HepG2 (cell line): ENCODE measurements around the gene CGREF1. TPM values are rescaled to one million over a fixed set of nuclear protein-coding genes. Genes with fewer than 3 reads are reported as not detected.

Experiments used
- AGO2 ChIP-seq: fragments of 200-400 bp; formaldehyde crosslinking; optimal IDR thresholded peaks from 2 replicates; pipeline ENCODE3; 2017; ENCODE audit warnings: mild to moderate bottlenecking, low read depth, low read length, moderate library complexity
- BCL3 ChIP-seq: sonication (generic); formaldehyde crosslinking; IDR thresholded peaks from 2 replicates; pipeline ENCODE4 v1.5.1; 2020; ENCODE audit warnings: mild to moderate bottlenecking, missing genetic modification reagents, moderate library complexity
- CEBPB ChIP-seq: IDR thresholded peaks from 2 replicates; pipeline ENCODE4 v1.6.1; 2011; ENCODE audit warnings: low read depth, low read length, improper control_type of control experiment, borderline replicate concordance
- CEBPG ChIP-seq: IDR thresholded peaks from 2 replicates; pipeline ENCODE4 v1.6.1; 2016
- ERF ChIP-seq: IDR thresholded peaks from 2 replicates; pipeline ENCODE4 v1.6.1; 2018; ENCODE audit warnings: missing biosample characterization, missing genetic modification reagents
- GPN1 ChIP-seq: sonication (generic); formaldehyde crosslinking; IDR thresholded peaks from 2 replicates; pipeline ENCODE4 v1.5.1; 2020; ENCODE audit warnings: missing genetic modification reagents, borderline replicate concordance
- IRX3 ChIP-seq: sonication (generic); formaldehyde crosslinking; IDR thresholded peaks from 2 replicates; pipeline ENCODE4 v1.8.1; 2023; ENCODE audit warnings: mild to moderate bottlenecking, low read depth, missing genetic modification reagents, borderline replicate concordance
- ISL2 ChIP-seq: sonication (generic); formaldehyde crosslinking; IDR thresholded peaks from 2 replicates; pipeline ENCODE4 v1.5.0; 2020; ENCODE audit warnings: missing genetic modification reagents
- MEF2D ChIP-seq: sonication (generic); formaldehyde crosslinking; IDR thresholded peaks from 2 replicates; pipeline ENCODE4 v1.5.1; 2020; ENCODE audit warnings: mild to moderate bottlenecking, missing genetic modification reagents
- MEIS1 ChIP-seq: sonication (generic); formaldehyde crosslinking; IDR thresholded peaks from 2 replicates; pipeline ENCODE4 v1.9.0; 2021; ENCODE audit warnings: mild to moderate bottlenecking, missing genetic modification reagents, moderate library complexity, borderline replicate concordance
- MTF2 ChIP-seq: sonication (generic); formaldehyde crosslinking; IDR thresholded peaks from 2 replicates; pipeline ENCODE4 v1.5.0; 2020; ENCODE audit warnings: missing genetic modification reagents, borderline replicate concordance
- SMYD3 ChIP-seq: sonication (generic); formaldehyde crosslinking; IDR thresholded peaks from 2 replicates; pipeline ENCODE4 v1.8.1; 2023; ENCODE audit warnings: mild to moderate bottlenecking, missing genetic modification reagents
- SOX13 ChIP-seq, 3 experiments: fragments of 450-650 bp in 1 of 3; sonication (generic) in 1 of 3; formaldehyde crosslinking in 1 of 3; IDR thresholded peaks in 2 of 3; conservative IDR thresholded peaks in 1 of 3; 2 replicates each; pipeline versions ENCODE4 v1.5.0 to v1.6.1; 2016 to 2020; ENCODE audit warnings: antibody characterized with exemption in 1 of 3, mild to moderate bottlenecking in 1 of 3, missing compliant biosample characterization in 1 of 3, missing genetic modification reagents in 1 of 3, moderate library complexity in 1 of 3
- TFDP2 ChIP-seq: sonication (generic); formaldehyde crosslinking; IDR thresholded peaks from 2 replicates; pipeline ENCODE4 v1.4.0; 2020; ENCODE audit warnings: missing genetic modification reagents
- YEATS4 ChIP-seq: sonication (generic); formaldehyde crosslinking; IDR thresholded peaks from 2 replicates; pipeline ENCODE4 v1.4.0; 2020; ENCODE audit warnings: missing genetic modification reagents, borderline replicate concordance
- ZKSCAN8 ChIP-seq: IDR thresholded peaks from 2 replicates; pipeline ENCODE4 v1.6.1; 2016; ENCODE audit warnings: borderline replicate concordance, missing genetic modification reagents, missing compliant biosample characterization
- ZNF274 ChIP-seq: sonication (generic); formaldehyde crosslinking; IDR thresholded peaks from 2 replicates; pipeline ENCODE4 v1.5.1; 2020; ENCODE audit warnings: mild to moderate bottlenecking, missing genetic modification reagents
- ZNF510 ChIP-seq: sonication (generic); formaldehyde crosslinking; IDR thresholded peaks from 2 replicates; pipeline ENCODE4 v1.4.0; 2020; ENCODE audit warnings: low read depth, mild to moderate bottlenecking, missing genetic modification reagents
- ZNF660 ChIP-seq: sonication (generic); formaldehyde crosslinking; IDR thresholded peaks from 2 replicates; pipeline ENCODE4 v1.5.1; 2020; ENCODE audit warnings: mild to moderate bottlenecking, low read depth, missing genetic modification reagents, borderline replicate concordance
- ZNF780A ChIP-seq: sonication (generic); formaldehyde crosslinking; IDR thresholded peaks from 2 replicates; pipeline ENCODE4 v1.8.0; 2022; ENCODE audit warnings: mild to moderate bottlenecking, missing genetic modification reagents, moderate library complexity
- polyA plus RNA-seq, 8 experiments: library from polyadenylated mRNA; depleted of rRNA in 3 of 8; stranded (reverse) in 7 of 8; unstranded in 1 of 8; fragments of >200 nt; fragmentation: Illumina TruSeq in 4 of 8; extraction: Trizol in 4 of 8; gene quantifications; 2 replicates each; pipeline versions ENCODE4 v1.2.1 to v1.2.3, GENCODE V29; 2011 to 2016; ENCODE audit warnings: low read depth in 4 of 8, missing spikeins in 1 of 8, mixed read lengths in 1 of 8; ENCODE audit not compliant: insufficient read depth in 1 of 8
- total RNA-seq, 5 experiments: library from RNA; depleted of rRNA; stranded (reverse); fragments of >200 nt; fragmentation: Illumina TruSeq; extraction: Trizol; gene quantifications; 2 replicates each; pipeline ENCODE4 v1.2.3, GENCODE V29; 2016; ENCODE audit warnings: low read depth in 1 of 5
- TF ChIP-seq, protein P1 (sequence below): sonication (generic); formaldehyde crosslinking; IDR thresholded peaks from 2 replicates; pipeline ENCODE4 v1.5.1; 2020; ENCODE audit warnings: mild to moderate bottlenecking, missing genetic modification reagents, borderline replicate concordance
- TF ChIP-seq, protein P2 (sequence below): sonication (generic); formaldehyde crosslinking; IDR thresholded peaks from 2 replicates; pipeline ENCODE4 v1.8.1; 2023; ENCODE audit warnings: missing genetic modification reagents, inconsistent platforms, borderline replicate concordance

The CGREF1 gene
- total and polyA plus RNA-seq, 2 of the 13 experiments (the other 11 are each of a cell fraction or from before 2014, with no cell fraction given) = 13.9 to 23.4 TPM

DNA sequence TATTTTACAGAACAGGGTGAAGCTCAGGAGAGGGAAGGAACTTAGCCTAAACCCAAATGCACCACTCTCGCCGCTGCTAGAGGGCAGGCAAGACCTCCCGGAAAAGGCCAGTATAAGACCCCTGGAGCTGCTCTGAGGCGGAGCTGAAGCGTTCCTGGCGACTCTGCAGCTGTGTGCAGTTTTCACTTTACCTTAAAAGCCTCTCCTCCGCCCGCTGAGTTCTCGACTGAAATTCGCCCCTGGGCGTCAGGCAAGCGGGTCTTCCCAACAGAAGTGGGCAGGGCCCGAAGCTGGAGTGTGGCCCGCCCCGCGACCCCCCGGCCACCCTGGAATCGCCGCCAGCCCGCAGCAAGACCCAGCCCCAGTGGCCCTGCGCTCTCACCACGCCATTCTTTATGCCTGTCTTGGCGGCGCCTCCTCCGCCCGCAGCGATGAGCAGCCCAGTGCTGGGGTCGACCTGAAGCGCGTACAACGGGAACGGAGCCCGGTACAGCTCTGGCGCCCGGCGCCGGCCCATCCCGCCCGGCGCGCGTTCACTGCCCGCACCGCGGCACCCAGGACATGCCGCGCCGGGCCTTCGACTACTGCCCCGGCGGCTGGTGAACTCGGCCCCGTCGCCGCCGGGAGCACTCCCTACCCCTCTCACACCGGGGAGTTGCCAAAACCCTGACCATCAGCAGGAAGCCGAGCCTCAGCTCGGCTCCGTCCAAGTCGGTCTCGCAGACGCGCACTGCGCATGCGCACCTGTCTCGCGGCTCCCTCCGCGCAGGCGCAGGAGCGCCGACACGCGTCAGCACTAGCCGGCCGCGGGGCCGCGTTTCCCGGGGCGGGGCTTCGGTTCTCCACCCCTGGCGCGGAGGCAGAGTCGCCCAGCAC lies 15.2 kb upstream of the CGREF1 start, which contains the start of gene PREB (continued):
- TF ChIP-seq SMYD3 (CRISPR knock-in tag) (no peak), AGO2 (peak; percentile 94), TFDP2 (CRISPR knock-in tag) (peak; percentile 9; the same call in 1 of the 2 replicates), MEIS1 (CRISPR knock-in tag) (peak; percentile 89; the same call in 1 of the 2 replicates), ZKSCAN8 (no peak), CEBPG (CRISPR knock-in tag) (no peak), CEBPB (no peak), ZNF780A (CRISPR knock-in tag) (no peak), ERF (peak; percentile 42; the same call in 1 of the 2 replicates), ZNF660 (CRISPR knock-in tag) (no peak), YEATS4 (CRISPR knock-in tag) (peak; percentile 85; the same call in 1 of the 2 replicates), IRX3 (CRISPR knock-in tag) (no peak), MEF2D (CRISPR knock-in tag) (peak; percentile 15), ZNF510 (CRISPR knock-in tag) (no peak), ZNF274 (CRISPR knock-in tag) (0 out of 2 replicates have a peak, but pooled peaks have one; percentile 21), ISL2 (CRISPR knock-in tag) (no peak; the same call in none of the 2 replicates), GPN1 (no peak), BCL3 (CRISPR knock-in tag) (no peak), SOX13 (IDR thresholded peaks at IDR 0.05) (no peak), SOX13 (CRISPR knock-in tag; conservative IDR thresholded peaks at IDR 0.05 in 1 of 2, IDR thresholded peaks at IDR 0.05 in 1 of 2) (peak in 1 of 2 experiments; percentile 15; a peak in 1 of 4 replicates), MTF2 (CRISPR knock-in tag) (no peak; the same call in 1 of the 2 replicates)
- TF ChIP-seq, protein P1, sequence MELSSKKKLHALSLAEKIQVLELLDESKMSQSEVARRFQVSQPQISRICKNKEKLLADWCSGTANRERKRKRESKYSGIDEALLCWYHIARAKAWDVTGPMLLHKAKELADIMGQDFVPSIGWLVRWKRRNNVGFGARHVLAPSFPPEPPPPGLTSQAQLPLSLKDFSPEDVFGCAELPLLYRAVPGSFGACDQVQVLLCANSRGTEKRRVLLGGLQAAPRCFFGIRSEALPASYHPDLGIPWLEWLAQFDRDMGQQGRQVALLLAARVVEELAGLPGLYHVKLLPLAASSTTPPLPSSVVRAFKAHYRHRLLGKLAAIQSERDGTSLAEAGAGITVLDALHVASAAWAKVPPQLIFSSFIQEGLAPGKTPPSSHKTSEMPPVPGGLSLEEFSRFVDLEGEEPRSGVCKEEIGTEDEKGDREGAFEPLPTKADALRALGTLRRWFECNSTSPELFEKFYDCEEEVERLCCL (CRISPR knock-in tag) = no peak
- TF ChIP-seq, protein P2, sequence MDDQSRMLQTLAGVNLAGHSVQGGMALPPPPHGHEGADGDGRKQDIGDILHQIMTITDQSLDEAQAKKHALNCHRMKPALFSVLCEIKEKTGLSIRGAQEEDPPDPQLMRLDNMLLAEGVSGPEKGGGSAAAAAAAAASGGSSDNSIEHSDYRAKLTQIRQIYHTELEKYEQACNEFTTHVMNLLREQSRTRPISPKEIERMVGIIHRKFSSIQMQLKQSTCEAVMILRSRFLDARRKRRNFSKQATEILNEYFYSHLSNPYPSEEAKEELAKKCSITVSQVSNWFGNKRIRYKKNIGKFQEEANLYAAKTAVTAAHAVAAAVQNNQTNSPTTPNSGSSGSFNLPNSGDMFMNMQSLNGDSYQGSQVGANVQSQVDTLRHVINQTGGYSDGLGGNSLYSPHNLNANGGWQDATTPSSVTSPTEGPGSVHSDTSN (CRISPR knock-in tag) = no peak
